IMR-90 (cell line): ENCODE results near the gene C7orf33. TPM values are rescaled to one million over a fixed set of nuclear protein-coding genes. Genes with fewer than 3 reads are reported as not detected.

Experiments used
- ATAC-seq: fragments of 200-7000 bp; cut with Tn5 transposase; 2 replicates; pipeline ENCODE4 v1.9.1; 2020; ENCODE audit warnings: low read depth, mild to moderate bottlenecking, moderate library complexity
- BruUV-seq: library from RNA; stranded (reverse); fragments of 400-500 nt; replicated peaks from 2 replicates; lab custom pipeline; 2021; lab: Mats Ljungman, UMichigan
- CTCF ChIA-PET: fragments of 300-600 bp; formaldehyde crosslinking; extraction: SDS; loops from one replicate; lab custom pipeline; 2021; ENCODE audit warnings: antibody characterized with exemption; lab: Yijun Ruan, JAX
- POLR2A ChIA-PET: fragments of 300-600 bp; sonication (Branson Sonifier 250); formaldehyde crosslinking; loops from one replicate; lab custom pipeline; 2022; ENCODE audit warnings: antibody characterized with exemption; ENCODE audit not compliant: unreplicated experiment; lab: Charles Lee
- DNase-seq: peaks from one replicate; pipeline ENCODE4 v3.0.0; 2013
- H2AFZ ChIP-seq: replicated peaks from 2 replicates; pipeline ENCODE3; 2013; ENCODE audit warnings: low read length, mild to moderate bottlenecking; ENCODE audit not compliant: poor library complexity
- H2AK5ac ChIP-seq: 2 replicates; pipeline ENCODE4 v1.6.1; 2013; ENCODE audit warnings: low read depth, low read length, inconsistent platforms
- H2AK9ac ChIP-seq: replicated peaks from 2 replicates; pipeline ENCODE3; 2013; ENCODE audit warnings: mild to moderate bottlenecking, low read depth, low read length, moderate library complexity; ENCODE audit not compliant: poor library complexity
- H2BK120ac ChIP-seq: 2 replicates; pipeline ENCODE4 v1.6.1; 2013; ENCODE audit warnings: low read depth, low read length, inconsistent platforms
- H2BK15ac ChIP-seq: 3 replicates; pipeline ENCODE4 v1.6.1; 2013; ENCODE audit warnings: low read depth, low read length, inconsistent platforms
- H2BK20ac ChIP-seq: 2 replicates; pipeline ENCODE4 v1.6.1; 2013; ENCODE audit warnings: low read depth, mild to moderate bottlenecking, inconsistent platforms, low read length, moderate library complexity
- H2BK5ac ChIP-seq: 2 replicates; pipeline ENCODE4 v1.6.1; 2013; ENCODE audit warnings: mild to moderate bottlenecking, low read depth, low read length, inconsistent platforms; ENCODE audit not compliant: poor library complexity, severe bottlenecking
- H3K14ac ChIP-seq: replicated peaks from 2 replicates; pipeline ENCODE4 v1.6.1; 2013; ENCODE audit warnings: low read depth, low read length, inconsistent platforms
- H3K18ac ChIP-seq: 2 replicates; pipeline ENCODE4 v1.6.1; 2013; ENCODE audit warnings: low read depth, low read length, control low read depth
- H3K23ac ChIP-seq: 2 replicates; pipeline ENCODE4 v1.6.1; 2013; ENCODE audit warnings: low read depth, low read length, inconsistent platforms
- H3K27ac ChIP-seq: 2 replicates; pipeline ENCODE4 v1.5.1; 2013; ENCODE audit warnings: mild to moderate bottlenecking, control low read depth, low read length; ENCODE audit not compliant: insufficient read depth
- H3K27me3 ChIP-seq: 2 replicates; pipeline ENCODE4 v1.6.1; 2013; ENCODE audit warnings: low read length; ENCODE audit not compliant: control insufficient read depth, insufficient read depth
- H3K36me3 ChIP-seq: 2 replicates; pipeline ENCODE4 v1.6.1; 2013; ENCODE audit warnings: low read length, mixed read lengths; ENCODE audit not compliant: control insufficient read depth, insufficient read depth
- H3K4ac ChIP-seq: 2 replicates; pipeline ENCODE4 v1.6.1; 2013; ENCODE audit warnings: low read depth, low read length, inconsistent platforms
- H3K4me1 ChIP-seq: 2 replicates; pipeline ENCODE4 v1.6.1; 2013; ENCODE audit warnings: low read length, mixed read lengths; ENCODE audit not compliant: control insufficient read depth, insufficient read depth
- H3K4me2 ChIP-seq: 2 replicates; pipeline ENCODE4 v1.6.1; 2013; ENCODE audit warnings: low read depth, mild to moderate bottlenecking, control low read depth, low read length, moderate library complexity
- H3K4me3 ChIP-seq: 2 replicates; pipeline ENCODE4 v1.5.1; 2013; ENCODE audit warnings: low read depth, mild to moderate bottlenecking, control low read depth, low read length, moderate library complexity; ENCODE audit not compliant: insufficient read depth
- H3K56ac ChIP-seq: 2 replicates; pipeline ENCODE4 v1.6.1; 2013; ENCODE audit warnings: low read length, inconsistent platforms; ENCODE audit not compliant: insufficient read depth; ENCODE audit errors: extremely low read depth
- H3K79me1 ChIP-seq, 2 experiments: 2 replicates each; pipeline ENCODE4 v1.6.1; 2013; ENCODE audit warnings: low read length in 2 of 2, inconsistent platforms in 1 of 2, low read depth in 1 of 2
- H3K9ac ChIP-seq: 2 replicates; pipeline ENCODE4 v1.6.1; 2013; ENCODE audit warnings: low read depth, low read length, control low read depth
- H3K9me1 ChIP-seq: 2 replicates; pipeline ENCODE4 v1.6.1; 2013; ENCODE audit warnings: low read length, inconsistent platforms; ENCODE audit not compliant: insufficient read depth
- H3K9me3 ChIP-seq: 2 replicates; pipeline ENCODE4 v1.6.1; 2013; ENCODE audit warnings: low read length; ENCODE audit not compliant: control insufficient read depth, insufficient read depth
- H4K20me1 ChIP-seq: 2 replicates; pipeline ENCODE4 v1.6.1; 2013; ENCODE audit warnings: low read length, inconsistent platforms; ENCODE audit not compliant: insufficient read depth
- H4K5ac ChIP-seq: 2 replicates; pipeline ENCODE4 v1.6.1; 2013; ENCODE audit warnings: mild to moderate bottlenecking, low read depth, low read length, control low read depth
- H4K8ac ChIP-seq, 2 experiments: 2 replicates each; pipeline ENCODE4 v1.6.1; 2013; ENCODE audit warnings: low read depth in 2 of 2, low read length in 2 of 2, control low read depth in 1 of 2, inconsistent platforms in 1 of 2
- H4K91ac ChIP-seq: 2 replicates; pipeline ENCODE4 v1.6.1; 2013; ENCODE audit warnings: low read depth, low read length, inconsistent platforms; ENCODE audit not compliant: insufficient read depth
- BHLHE40 ChIP-seq: fragments of 150-350 bp; IDR thresholded peaks from 2 replicates; pipeline ENCODE4 v1.6.1; 2016; ENCODE audit warnings: mild to moderate bottlenecking, low read depth, low read length
- CEBPB ChIP-seq: IDR thresholded peaks from 2 replicates; pipeline ENCODE4 v1.6.1; 2012; ENCODE audit warnings: low read depth, low read length, improper control_type of control experiment
- CHD1 ChIP-seq: IDR thresholded peaks from 2 replicates; pipeline ENCODE4 v1.6.1; 2012; ENCODE audit warnings: low read depth, low read length, improper control_type of control experiment
- CTCF ChIP-seq: conservative IDR thresholded peaks from 2 replicates; pipeline ENCODE4 v1.5.1; 2012; ENCODE audit warnings: mild to moderate bottlenecking, low read depth, low read length, improper control_type of control experiment
- ELK1 ChIP-seq: fragments of 150-350 bp; IDR thresholded peaks from 2 replicates; pipeline ENCODE4 v1.6.1; 2016; ENCODE audit warnings: low read depth, mild to moderate bottlenecking, low read length, moderate library complexity, borderline replicate concordance
- FOS ChIP-seq: fragments of 150-350 bp; IDR thresholded peaks from 2 replicates; pipeline ENCODE4 v1.6.1; 2016; ENCODE audit warnings: low read depth, low read length
- MAFK ChIP-seq: IDR thresholded peaks from 2 replicates; pipeline ENCODE4 v1.6.1; 2012; ENCODE audit warnings: low read depth, low read length, improper control_type of control experiment
- MAZ ChIP-seq: IDR thresholded peaks from 2 replicates; pipeline ENCODE4 v1.6.1; 2012; ENCODE audit warnings: low read depth, mild to moderate bottlenecking, low read length, improper control_type of control experiment, moderate library complexity, borderline replicate concordance
- MXI1 ChIP-seq: IDR thresholded peaks from 2 replicates; pipeline ENCODE4 v1.6.1; 2012; ENCODE audit warnings: low read depth, mild to moderate bottlenecking, low read length, moderate library complexity, borderline replicate concordance
- NFE2L2 ChIP-seq: fragments of 150-350 bp; IDR thresholded peaks from 2 replicates; pipeline ENCODE4 v1.6.1; 2016; ENCODE audit warnings: low read depth, mild to moderate bottlenecking, low read length
- POLR2A ChIP-seq: IDR thresholded peaks from 2 replicates; pipeline ENCODE4 v1.6.1; 2012; ENCODE audit warnings: mild to moderate bottlenecking, low read depth, low read length
- RAD21 ChIP-seq: IDR thresholded peaks from 2 replicates; pipeline ENCODE4 v1.6.1; 2012; ENCODE audit warnings: low read length, improper control_type of control experiment
- RCOR1 ChIP-seq: IDR thresholded peaks from 2 replicates; pipeline ENCODE4 v1.6.1; 2012; ENCODE audit warnings: mild to moderate bottlenecking, low read length, improper control_type of control experiment; ENCODE audit not compliant: insufficient replicate concordance
- RFX5 ChIP-seq: IDR thresholded peaks from 2 replicates; pipeline ENCODE4 v1.8.0; 2012; ENCODE audit warnings: low read depth, mild to moderate bottlenecking, low read length, moderate library complexity
- SMC3 ChIP-seq: fragments of 150-350 bp; IDR thresholded peaks from 2 replicates; pipeline ENCODE4 v1.6.1; 2016; ENCODE audit warnings: low read depth, mild to moderate bottlenecking, antibody characterized with exemption, low read length, moderate library complexity
- USF2 ChIP-seq: fragments of 150-350 bp; IDR thresholded peaks from 2 replicates; pipeline ENCODE4 v1.6.1; 2017; ENCODE audit warnings: mild to moderate bottlenecking, antibody characterized with exemption, low read length, low read depth
- WGBS, 2 experiments: methylation state at CpG; one replicate each; pipeline versions ENCODE4 v1.1.5 to v1.1.7; 2013; ENCODE audit warnings: missing lambda C conversion rate in 2 of 2; ENCODE audit not compliant: insufficient read length in 1 of 2; ENCODE audit errors: extremely low coverage in 2 of 2; 5-methylcytosine and 5-hydroxymethylcytosine counted together
- dilution Hi-C: fragments of 300-500 bp; cut with HindIII; formaldehyde crosslinking; loops from one replicate; pipeline ENCODE4 v1.14.3; 2018; ENCODE audit warnings: low sequenced_read_pairs; ENCODE audit not compliant: unreplicated experiment
- in situ Hi-C: fragments of 300-500 bp; cut with MboI; formaldehyde crosslinking; loops from 3 replicates; pipeline ENCODE4 v1.14.3; 2019; ENCODE audit warnings: low sequenced_read_pairs, inconsistent platforms, mixed read lengths
- intact Hi-C: fragments of 100-400 bp; cut with micrococcal nuclease; formaldehyde crosslinking; loops from 2 replicates; pipeline ENCODE4 v1.10.0; 2022
- polyA plus RNA-seq, 3 experiments: library from polyadenylated mRNA; depleted of rRNA; stranded (reverse); fragments of >200 nt; gene quantifications; 2 replicates each; pipeline ENCODE4 v1.2.3, GENCODE V29; 2012; ENCODE audit warnings: low replicate concordance in 1 of 3
- total RNA-seq: library from RNA; depleted of rRNA; stranded (reverse); fragments of >200 nt; gene quantifications from 2 replicates; pipeline ENCODE4 v1.2.3, GENCODE V29; 2012

Gene C7orf33
- total and polyA plus RNA-seq, 2 of the 4 experiments (the other 2 are of a cell fraction): not detected

GRCh38 chr7:148626828-148627227, 36.3 kb downstream of the C7orf33 start:
- Histone ChIP-seq H3K23ac (no peak overlapping the region), H3K4ac (no peak overlapping the region), H3K14ac (no peak overlapping the region), H3K79me1 (no peaks in the 10 kb centered on the region), H3K4me1 (no peaks in the 10 kb centered on the region), H2AFZ (no peak overlapping the region), H3K27me3 (peaks cover 10% of the 10 kb centered on the region), H2AK9ac (no peak overlapping the region), H3K9me3 (no peaks in the 10 kb centered on the region), H3K27ac (no peak overlapping the region), H3K9me1 (no peaks in the 10 kb centered on the region), H2BK5ac (no peak overlapping the region), H3K4me2 (no peak overlapping the region), H3K9ac (no peak overlapping the region), H2BK15ac (no peak overlapping the region), H2BK20ac (no peak overlapping the region), H4K8ac (no peak overlapping the region), H2AK5ac (no peak overlapping the region), H3K18ac (no peak overlapping the region), H4K91ac (no peak overlapping the region), H3K56ac (no peak overlapping the region), H4K20me1 (no peaks in the 10 kb centered on the region), H3K36me3 (no peaks in the 10 kb centered on the region), H4K5ac (no peak overlapping the region), H2BK120ac (no peak overlapping the region), H3K4me3 (no peak overlapping the region)
- intact Hi-C loops: no loop called here
- no peak for DNase-seq
- TF ChIP-seq FOS (no peak), CHD1 (no peak), NFE2L2 (no peak), RCOR1 (no peak), RAD21 (no peak), MXI1 (no peak), USF2 (no peak), SMC3 (no peak), CTCF (no peak), MAFK (no peak), BHLHE40 (no peak), RFX5 (no peak), ELK1 (no peak), CEBPB (no peak), POLR2A (no peak), MAZ (no peak)
- ChIA-PET POLR2A (no interaction called here), CTCF (no interaction called here)
- in situ Hi-C loops: no loop called here
- no CpG with 5 or more reads among the region's 3 CpGs for WGBS, 2 experiments
- BruUV-seq: no TSS peak
- ATAC-seq: no peak
- dilution Hi-C loops: no loop called here
